Measurements from ENCODE around the gene MUC5B.

Gene MUC5B

DNA sequence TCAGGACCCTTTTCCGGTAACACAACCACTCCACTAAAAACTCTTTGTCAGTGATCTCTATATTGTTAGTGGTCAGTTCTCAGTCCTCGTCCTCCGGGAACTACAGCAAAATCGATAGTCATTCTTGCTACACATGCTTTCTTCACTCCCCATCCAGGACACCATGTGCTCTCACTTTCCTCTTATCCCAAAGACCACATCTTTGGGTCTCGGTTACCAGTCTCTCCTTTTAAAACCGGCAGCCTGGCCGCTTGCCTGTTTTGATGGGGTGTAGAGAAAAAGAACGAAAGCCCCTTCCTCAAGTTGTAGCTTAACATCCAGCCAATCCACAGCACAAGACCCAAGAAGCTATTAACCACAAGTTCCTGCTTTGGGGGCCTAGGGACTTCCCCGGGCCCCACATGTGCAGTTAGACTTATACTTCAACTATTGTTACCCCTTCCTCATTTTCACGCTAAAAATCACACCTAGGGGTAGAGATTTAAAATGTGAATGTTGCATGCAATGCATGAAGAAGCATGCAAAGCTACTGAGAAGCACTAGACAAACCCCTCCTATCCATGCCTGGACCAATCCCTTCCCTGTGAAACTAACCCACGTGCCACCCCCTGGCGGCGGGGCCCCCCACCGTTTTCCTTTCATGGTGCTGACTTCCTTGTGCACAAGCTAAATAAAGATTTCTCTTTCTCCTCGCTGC is 88.1 kb downstream of the MUC5B start:
- H3K4me3 ChIP-seq (ENCODE audit: low read length): no peak overlapping the region

More for the DNA sequence above, 88.1 kb downstream of the MUC5B start:
- Histone ChIP-seq H3K36me3 (ENCODE audit: insufficient read depth, low read length) (peaks cover 10% of the 10 kb centered on the region), H3K9me3 (ENCODE audit: low read length) (peaks cover 24% of the 10 kb centered on the region), H3K27me3 (ENCODE audit: insufficient read depth, low read length) (no peaks in the 10 kb centered on the region), H2AFZ (ENCODE audit: low read depth, low read length) (no peak overlapping the region), H3K4me1 (ENCODE audit: insufficient read depth, low read length) (peaks cover 15% of the 10 kb centered on the region)

Data from neuron (in vitro differentiated cells).